ENCODE measurements around the gene HOXD12. TPM values are rescaled to one million over a fixed set of nuclear protein-coding genes. Genes with fewer than 3 reads are reported as not detected.
A peak's percentile ranks its signal among the peaks of the same experiment; 100 is the strongest.

Gene HOXD12
- total RNA-seq, 4 donors from 2014 or later, result not detected

GRCh38 chr2:176096986-176097819 is 2.4 kb upstream of the HOXD12 start:
- Histone ChIP-seq H3K4me1 (peaks cover 26 to 59% (median 30%) of the 10 kb centered on the region in 3 donors), H3K27ac (no peak overlapping the region), H3K27me3 (peaks cover 56 to 100% (median 84%) of the 10 kb centered on the region in 4 donors), H3K4me3 (peak overlapping the region; percentile 10 to 63 (median 34)), H3K36me3 (no peaks in the 10 kb centered on the region), H3K9me3 (no peaks in the 10 kb centered on the region)
- intact Hi-C loops (cut with DNase I), result loop anchor here (10.0 kb wide), 1 partner anchor 412 kb away; no protein-coding TSS in a partner anchor
- TF ChIP-seq POLR2A (IDR thresholded peaks at IDR 0.05) (no peak), CTCF (IDR thresholded peaks at IDR 0.05) (peak; percentile 54 to 86 (median 67))
- WGBS, 2 donors, result 1 to 3% methylated on average over 17 to 40 of the region's 45 CpGs
- DNase-seq, result no peak

- TF ChIP-seq CTCF (IDR thresholded peaks at IDR 0.05) (no peak), POLR2A (IDR thresholded peaks at IDR 0.05) (no peak)
- WGBS, 2 donors, result 1 to 3% methylated on average over 14 to 15 of the region's 18 CpGs
- no peak overlapping the region for H3K27ac ChIP-seq
- no peaks in the 10 kb centered on the region for H3K9me3 ChIP-seq
- peaks cover 51 to 100% (median 86%) of the 10 kb centered on the region in 4 donors for H3K27me3 ChIP-seq
- intact Hi-C loops (cut with DNase I), result loop anchor here (10.0 kb wide), 1 partner anchor 413 kb away; no protein-coding TSS in a partner anchor
- DNase-seq, result no peak
- H3K36me3 ChIP-seq, result no peaks in the 10 kb centered on the region
- H3K4me1 ChIP-seq, result peaks cover 24 to 52% (median 26%) of the 10 kb centered on the region in 3 donors
- peak overlapping the region in 3 of 4 donors; percentile 28 to 63 (median 40) for H3K4me3 ChIP-seq
Measured at GRCh38 chr2:176097820-176098365, 1.7 kb upstream of the HOXD12 start.

- DNase-seq, result no peak
- Histone ChIP-seq H3K9me3 (no peaks in the 10 kb centered on the region), H3K27me3 (peaks cover 45 to 100% (median 85%) of the 10 kb centered on the region in 4 donors), H3K4me3 (no peak overlapping the region), H3K27ac (no peak overlapping the region), H3K4me1 (peaks cover 17 to 46% (median 20%) of the 10 kb centered on the region in 3 donors), H3K36me3 (no peaks in the 10 kb centered on the region)
- TF ChIP-seq POLR2A (IDR thresholded peaks at IDR 0.05) (no peak), CTCF (IDR thresholded peaks at IDR 0.05) (no peak)
- intact Hi-C loops (cut with DNase I), result loop anchor here (10.0 kb wide), 1 partner anchor 414 kb away; no protein-coding TSS in a partner anchor
- 5 to 13% methylated on average over 5 to 19 of the region's 35 CpGs for WGBS, 2 donors
Measured at GRCh38 chr2:176098366-176099158, 1.0 kb upstream of the HOXD12 start.

GRCh38 chr2:176099159-176099727 is 352 bp upstream of the HOXD12 start:
- TF ChIP-seq POLR2A (IDR thresholded peaks at IDR 0.05), result no peak
- TF ChIP-seq CTCF (IDR thresholded peaks at IDR 0.05), result no peak

More at GRCh38 chr2:176099159-176099727, 352 bp upstream of the HOXD12 start:
- Histone ChIP-seq H3K4me1 (peaks cover 17 to 48% (median 24%) of the 10 kb centered on the region in 3 donors), H3K9me3 (no peaks in the 10 kb centered on the region), H3K27ac (no peak overlapping the region), H3K36me3 (no peaks in the 10 kb centered on the region), H3K4me3 (no peak overlapping the region), H3K27me3 (peaks cover 51 to 100% (median 86%) of the 10 kb centered on the region in 4 donors)
- WGBS, 2 donors, result 4 to 22% methylated on average over 13 to 20 of the region's 30 CpGs
- DNase-seq, result no peak
- intact Hi-C loops (cut with DNase I), result loop anchor here (10.0 kb wide), 1 partner anchor 414 kb away; no protein-coding TSS in a partner anchor
